Psoas muscle (tissue), 8 donors: Measurements from ENCODE around the gene ARHGAP24. TPM values are rescaled to one million over a fixed set of nuclear protein-coding genes. Genes with fewer than 3 reads are reported as not detected.

Source experiments
- ATAC-seq, 4 donors: fragments of 200-7000 bp; cut with Tn5 transposase; one replicate each; pipeline ENCODE4 v1.9.1; 2020; ENCODE audit warnings: moderate library complexity in 3 of 4, mild to moderate bottlenecking in 2 of 4
- DNase-seq, 2 donors: peaks; one replicate each; pipeline ENCODE4 v3.0.0-alpha.2; 2020
- H3K27ac ChIP-seq: fragments of 200-600 bp; one replicate; pipeline ENCODE4 v1.8.0; 2022
- H3K27me3 ChIP-seq, 3 donors: fragments of 200-600 bp in 1 of 3; one replicate each; pipeline versions ENCODE4 v1.6.1 to v1.8.0; 2013 to 2022; ENCODE audit warnings: low read length in 2 of 3, mild to moderate bottlenecking in 2 of 3, moderate library complexity in 1 of 3; ENCODE audit not compliant: insufficient read depth in 3 of 3
- H3K36me3 ChIP-seq, 2 donors: fragments of 200-600 bp in 1 of 2; one replicate each; pipeline versions ENCODE4 v1.6.1 to v1.8.0; 2013 to 2022; ENCODE audit warnings: low read depth in 1 of 2, mild to moderate bottlenecking in 1 of 2, moderate library complexity in 1 of 2; ENCODE audit not compliant: insufficient read depth in 1 of 2
- H3K4me1 ChIP-seq: fragments of 200-600 bp; one replicate; pipeline ENCODE4 v1.8.0; 2022
- H3K4me3 ChIP-seq: fragments of 200-600 bp; one replicate; pipeline ENCODE4 v1.8.0; 2022; ENCODE audit warnings: mild to moderate bottlenecking
- H3K9me3 ChIP-seq: fragments of 200-600 bp; one replicate; pipeline ENCODE4 v1.8.0; 2022
- WGBS, 3 donors: extraction: QIAGEN DNeasy Blood & Tissue Kit; methylation state at CpG; one replicate each; pipeline versions ENCODE4 v1.1.6 to v1.1.7; 2013; 5-methylcytosine and 5-hydroxymethylcytosine counted together
- intact Hi-C, 2 donors: fragments of 100-400 bp; cut with DNase I; formaldehyde crosslinking; loops; one replicate each; pipeline versions ENCODE4 v1.11.0 to v1.14.2; 2022
- polyA plus RNA-seq, 3 donors: library from polyadenylated mRNA; stranded (reverse); fragments of 200-250 nt; gene quantifications; one replicate each; pipeline ENCODE4 v1.2.3, GENCODE V29; 2013
- total RNA-seq, 4 donors: library from RNA; stranded (reverse); fragmentation: NEBNext Ultra II Directional in 2 of 4; extraction: Animal tissue kit (Norgen Biotek cat#: 25700) in 2 of 4; gene quantifications; one replicate each; pipeline versions ENCODE4 v1.2.1 to v1.2.4, GENCODE V29; 2021 to 2023
- TF ChIP-seq, protein P1 (sequence below): fragments of 200-600 bp; IDR thresholded peaks from one replicate; pipeline ENCODE4 v1.8.0; 2022; ENCODE audit warnings: antibody characterized with exemption
- donor health status: healthy with polysubstance abuse.
- donor health status: DM: no; HTN: no; CAD: no; lungs with moderate emphysema.
- donor health status: Bipolar disorder and iron deficiency.
- donor health status: healthy.
- donor health status: DM: yes; HTN: yes; CAD: no.
- donor health status: DM: no; HTN: no; CAD: no.
- donor health status: DM: no; HTN: no; CAD: no.
- donor health status: DM: yes; HTN: yes; CAD: no.

ARHGAP24 gene
- total and polyA plus RNA-seq, 7 donors: 2.3 to 25.7 (median 4.6) TPM

DNA sequence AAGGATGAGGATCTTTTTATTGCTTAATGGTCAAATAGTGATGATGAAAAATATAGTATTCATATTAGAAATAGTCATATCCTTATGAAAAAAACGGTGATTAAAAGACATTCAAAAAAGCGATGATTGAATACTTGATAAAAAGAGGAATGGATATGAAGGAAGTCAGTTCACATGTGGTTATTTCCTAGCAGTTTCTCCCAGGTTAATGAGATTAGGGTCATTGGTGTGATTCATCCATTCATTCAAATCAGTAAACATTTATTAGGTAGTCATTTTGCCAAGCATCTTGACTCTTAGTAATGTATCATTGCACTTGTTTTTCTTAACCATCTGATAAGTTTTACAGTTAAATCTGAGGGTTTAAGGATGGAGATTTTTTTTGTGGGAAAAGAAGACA, 294.1 kb downstream of the ARHGAP24 start:
- DNase-seq (no peak), ATAC-seq (no peak)
- no peaks in the 10 kb centered on the region for H3K36me3 ChIP-seq
- no peak overlapping the region for H3K4me3 ChIP-seq
- H3K9me3 ChIP-seq: no peaks in the 10 kb centered on the region
- TF ChIP-seq, protein P1, sequence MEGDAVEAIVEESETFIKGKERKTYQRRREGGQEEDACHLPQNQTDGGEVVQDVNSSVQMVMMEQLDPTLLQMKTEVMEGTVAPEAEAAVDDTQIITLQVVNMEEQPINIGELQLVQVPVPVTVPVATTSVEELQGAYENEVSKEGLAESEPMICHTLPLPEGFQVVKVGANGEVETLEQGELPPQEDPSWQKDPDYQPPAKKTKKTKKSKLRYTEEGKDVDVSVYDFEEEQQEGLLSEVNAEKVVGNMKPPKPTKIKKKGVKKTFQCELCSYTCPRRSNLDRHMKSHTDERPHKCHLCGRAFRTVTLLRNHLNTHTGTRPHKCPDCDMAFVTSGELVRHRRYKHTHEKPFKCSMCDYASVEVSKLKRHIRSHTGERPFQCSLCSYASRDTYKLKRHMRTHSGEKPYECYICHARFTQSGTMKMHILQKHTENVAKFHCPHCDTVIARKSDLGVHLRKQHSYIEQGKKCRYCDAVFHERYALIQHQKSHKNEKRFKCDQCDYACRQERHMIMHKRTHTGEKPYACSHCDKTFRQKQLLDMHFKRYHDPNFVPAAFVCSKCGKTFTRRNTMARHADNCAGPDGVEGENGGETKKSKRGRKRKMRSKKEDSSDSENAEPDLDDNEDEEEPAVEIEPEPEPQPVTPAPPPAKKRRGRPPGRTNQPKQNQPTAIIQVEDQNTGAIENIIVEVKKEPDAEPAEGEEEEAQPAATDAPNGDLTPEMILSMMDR: no peak
- 89 to 90% (median 90%) methylated on average over 2 of the region's 2 CpGs for WGBS, 3 donors
- no peaks in the 10 kb centered on the region for H3K27me3 ChIP-seq
- intact Hi-C loops: no loop called here
- no peaks in the 10 kb centered on the region for H3K4me1 ChIP-seq
- H3K27ac ChIP-seq: no peak overlapping the region

DNA sequence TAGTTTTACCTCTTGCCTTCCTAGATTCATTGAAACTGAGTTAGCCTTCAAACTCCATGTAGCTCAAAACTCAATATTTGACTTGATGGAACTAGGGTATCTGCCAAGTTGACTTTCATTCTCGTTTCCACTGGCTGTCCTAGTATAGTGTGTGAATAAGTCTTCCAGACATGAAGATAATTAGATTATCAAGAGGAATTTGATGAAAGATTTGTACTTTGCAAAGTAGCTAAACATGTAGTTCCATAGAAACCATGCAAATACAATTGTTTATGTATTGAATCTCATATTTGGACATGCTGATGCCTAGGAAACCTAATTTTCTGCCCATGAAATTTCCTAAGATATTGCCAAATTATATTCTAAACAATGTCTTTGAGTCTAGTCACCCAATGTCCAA, 297.5 kb downstream of the ARHGAP24 start:
- DNase-seq: no peak
- Histone ChIP-seq H3K36me3 (no peaks in the 10 kb centered on the region), H3K9me3 (no peaks in the 10 kb centered on the region), H3K4me1 (peaks cover 8% of the 10 kb centered on the region), H3K4me3 (no peak overlapping the region), H3K27ac (no peak overlapping the region), H3K27me3 (no peaks in the 10 kb centered on the region)
- 37 to 44% (median 39%) methylated on average over 1 of the region's 1 CpG for WGBS, 3 donors
- intact Hi-C loops: no loop called here
- ATAC-seq: no peak
- TF ChIP-seq, protein P1: no peak

DNA sequence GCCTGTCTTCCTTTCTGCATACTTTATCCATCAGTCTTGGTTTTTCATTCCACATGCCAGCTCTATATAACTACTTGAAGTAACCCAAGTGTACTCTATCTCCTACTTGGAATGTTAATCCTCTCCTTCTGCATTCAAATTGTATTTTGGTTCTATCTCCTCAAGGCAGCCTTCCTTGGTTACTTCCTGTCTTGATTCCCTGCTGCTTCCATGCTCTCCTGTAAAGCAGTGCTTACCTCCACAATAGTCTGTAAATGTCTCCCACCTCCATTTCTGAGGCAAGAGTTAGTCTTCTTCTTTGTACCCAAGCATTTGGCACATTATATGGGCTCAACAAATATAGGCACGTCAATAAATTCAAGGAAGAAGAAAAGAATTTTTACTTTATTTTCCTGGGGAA, 298.4 kb downstream of the ARHGAP24 start:
- ATAC-seq (no peak), DNase-seq (no peak)
- Histone ChIP-seq H3K27ac (no peak overlapping the region), H3K4me3 (no peak overlapping the region), H3K27me3 (no peaks in the 10 kb centered on the region), H3K9me3 (no peaks in the 10 kb centered on the region), H3K36me3 (no peaks in the 10 kb centered on the region), H3K4me1 (peaks cover 8% of the 10 kb centered on the region)
- intact Hi-C loops: no loop called here
- TF ChIP-seq, protein P1: no peak
- WGBS, 3 donors: 85 to 96% (median 85%) methylated on average over 1 of the region's 1 CpG

DNA sequence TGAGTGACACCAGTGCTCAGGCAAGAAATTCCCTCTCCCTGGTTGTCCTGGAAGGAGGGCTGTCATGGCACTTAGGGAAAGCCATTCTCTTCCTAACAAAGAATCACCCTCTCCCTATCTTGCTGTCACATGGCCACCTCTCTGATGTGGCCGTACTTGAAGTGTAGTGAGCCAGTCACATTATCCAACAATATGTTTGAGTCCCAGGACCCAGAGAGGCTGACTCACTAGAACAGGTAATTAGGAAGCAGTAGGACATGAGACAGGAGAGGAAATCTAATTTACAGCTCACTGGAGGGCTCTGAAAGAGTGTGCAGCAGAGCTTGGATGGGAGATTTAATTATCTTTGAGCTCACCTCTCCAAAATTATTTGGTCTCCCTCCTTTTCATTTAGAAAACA, 299.1 kb downstream of the ARHGAP24 start:
- ATAC-seq (no peak), DNase-seq (no peak)
- WGBS, 3 donors: 88 to 100% (median 94%) methylated on average over 1 of the region's 1 CpG
- H3K27ac ChIP-seq: no peak overlapping the region
- H3K27me3 ChIP-seq: no peaks in the 10 kb centered on the region
- peaks cover 8% of the 10 kb centered on the region for H3K4me1 ChIP-seq
- H3K9me3 ChIP-seq: no peaks in the 10 kb centered on the region
- TF ChIP-seq, protein P1: no peak
- intact Hi-C loops: no loop called here
- no peak overlapping the region for H3K4me3 ChIP-seq
- no peaks in the 10 kb centered on the region for H3K36me3 ChIP-seq

GRCh38 chr4:85774489-85774888, 299.5 kb downstream of the ARHGAP24 start:
- TF ChIP-seq, protein P1: no peak
- ATAC-seq: no peak
- intact Hi-C loops: no loop called here

More at GRCh38 chr4:85774489-85774888, 299.5 kb downstream of the ARHGAP24 start:
- Histone ChIP-seq H3K27ac (no peak overlapping the region), H3K9me3 (no peaks in the 10 kb centered on the region), H3K36me3 (no peaks in the 10 kb centered on the region), H3K4me1 (peaks cover 8% of the 10 kb centered on the region), H3K27me3 (no peaks in the 10 kb centered on the region), H3K4me3 (no peak overlapping the region)
- no peak for DNase-seq
- WGBS, 3 donors: 86 to 90% (median 90%) methylated on average over 3 of the region's 3 CpGs
